Suprapubic skin (tissue), 3 donors: Measurements from ENCODE around the gene DIP2C.

Experiments used
- CTCF ChIP-seq, 2 donors: fragments of 200-600 bp in 1 of 2; fragments of 450-650 bp in 1 of 2; sonication (generic) in 1 of 2; IDR thresholded peaks; one replicate each; pipeline ENCODE4 v1.5.1; 2016 to 2019; ENCODE audit warnings: antibody characterized with exemption in 2 of 2, mild to moderate bottlenecking in 1 of 2, moderate library complexity in 1 of 2
- POLR2A ChIP-seq, 2 donors: fragments of 450-650 bp; IDR thresholded peaks; one replicate each; pipeline ENCODE4 v1.6.1; 2017; ENCODE audit warnings: antibody characterized with exemption in 2 of 2, mild to moderate bottlenecking in 2 of 2, moderate library complexity in 2 of 2

GRCh38 chr10:299512-299911 lies 390.0 kb downstream of the DIP2C start:
- no peak for TF ChIP-seq CTCF (IDR thresholded peaks at IDR 0.05)
- TF ChIP-seq POLR2A (IDR thresholded peaks at IDR 0.05), result no peak
